ENCODE results near the gene TMEM14A.
"Not testable (repeated sequence)": the region's sequence is repeated elsewhere in the genome, so short reads cannot be mapped to it uniquely, and the experiment has no call there.

TMEM14A gene

DNA sequence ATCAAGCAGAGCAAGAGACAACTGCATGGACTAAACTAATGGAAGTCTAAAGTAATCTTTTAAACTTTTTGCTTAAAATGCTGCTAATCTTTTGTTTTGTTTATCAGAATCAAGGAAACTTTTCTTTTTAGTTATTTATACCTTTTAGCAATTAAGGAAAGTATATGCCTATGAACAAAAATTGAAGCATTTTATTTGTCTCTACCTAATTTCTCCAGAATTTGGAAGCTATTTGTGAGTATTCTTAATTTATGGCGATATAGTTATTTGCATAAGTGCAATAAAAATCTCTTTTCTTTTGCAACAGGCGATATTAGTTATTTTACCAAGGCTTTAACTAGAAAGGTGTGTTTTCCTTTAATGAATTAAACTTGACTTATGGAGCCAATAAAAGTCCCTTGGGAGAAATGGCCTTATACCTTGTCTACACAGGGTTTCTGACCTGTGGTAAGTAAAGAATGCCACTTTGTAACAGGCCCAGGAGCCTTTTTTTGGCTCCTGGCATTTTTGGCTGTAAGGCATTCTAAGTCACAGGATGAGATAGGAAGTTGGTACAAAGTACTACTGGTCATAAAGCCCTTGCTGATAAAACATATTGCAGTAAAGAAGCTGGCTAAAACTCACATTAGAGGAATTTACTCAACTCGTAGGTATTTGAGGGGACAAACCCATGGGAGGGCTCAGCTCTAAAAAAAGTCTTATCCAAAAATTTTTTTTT lies 37.2 kb downstream of the TMEM14A start:
- no peak for TF ChIP-seq Cebpa-rat (IDR thresholded peaks at IDR 0.05)
- H3K27me3 ChIP-seq: no peaks in the 10 kb centered on the region
- H3K36me3 ChIP-seq: no peaks in the 10 kb centered on the region
- H4K20me1 ChIP-seq: no peaks in the 10 kb centered on the region
- no peak overlapping the region for H3K27ac ChIP-seq
- H3K4me3 ChIP-seq: no peak overlapping the region
- no peak overlapping the region for H3K4me2 ChIP-seq
- H3K4me1 ChIP-seq: no peaks in the 10 kb centered on the region
- no peak overlapping the region for H3K9ac ChIP-seq
- H3K9me3 ChIP-seq: peaks cover 29% of the 10 kb centered on the region

GRCh38 chr6:52712136-52712535 lies 41.2 kb downstream of the TMEM14A start:
- no peaks in the 10 kb centered on the region for H3K27me3 ChIP-seq
- H4K20me1 ChIP-seq: no peaks in the 10 kb centered on the region
- H3K9ac ChIP-seq: no peak overlapping the region
- H3K4me2 ChIP-seq: no peak overlapping the region
- H3K4me3 ChIP-seq: no peak overlapping the region
- H3K9me3 ChIP-seq: peaks cover 16% of the 10 kb centered on the region
- H3K36me3 ChIP-seq: no peaks in the 10 kb centered on the region
- H3K4me1 ChIP-seq: no peaks in the 10 kb centered on the region
- H3K27ac ChIP-seq: no peak overlapping the region
- TF ChIP-seq Cebpa-rat (IDR thresholded peaks at IDR 0.05): no peak

- not testable (repeated sequence) for H3K4me1 ChIP-seq, H3K27ac ChIP-seq, H3K4me3 ChIP-seq, H3K27me3 ChIP-seq, H3K9ac ChIP-seq, H3K36me3 ChIP-seq, H4K20me1 ChIP-seq, H3K9me3 ChIP-seq, H3K4me2 ChIP-seq
Measured at GRCh38 chr6:52714761-52715160, 43.8 kb downstream of the TMEM14A start.

- no peak overlapping the region for H3K27ac ChIP-seq
- no peaks in the 10 kb centered on the region for H3K4me1 ChIP-seq
- no peaks in the 10 kb centered on the region for H3K9me3 ChIP-seq
Measured at GRCh38 chr6:52718550-52718949, 47.6 kb downstream of the TMEM14A start.

GRCh38 chr6:52720321-52720720 lies 49.4 kb downstream of the TMEM14A start:
- Histone ChIP-seq H3K4me2 (no peak overlapping the region), H3K27ac (no peak overlapping the region), H3K9ac (no peak overlapping the region), H3K4me3 (no peak overlapping the region), H3K4me1 (no peaks in the 10 kb centered on the region), H4K20me1 (no peaks in the 10 kb centered on the region), H3K9me3 (no peaks in the 10 kb centered on the region), H3K27me3 (no peaks in the 10 kb centered on the region), H3K36me3 (no peaks in the 10 kb centered on the region)
- no peak for TF ChIP-seq Cebpa-rat (IDR thresholded peaks at IDR 0.05)

More at GRCh38 chr6:52718550-52718949, 47.6 kb downstream of the TMEM14A start:
- H3K9ac ChIP-seq: no peak overlapping the region
- H3K36me3 ChIP-seq: no peaks in the 10 kb centered on the region
- H4K20me1 ChIP-seq: no peaks in the 10 kb centered on the region
- no peak overlapping the region for H3K4me2 ChIP-seq
- H3K4me3 ChIP-seq: no peak overlapping the region
- no peaks in the 10 kb centered on the region for H3K27me3 ChIP-seq
- TF ChIP-seq Cebpa-rat (IDR thresholded peaks at IDR 0.05): no peak

GRCh38 chr6:52724042-52724405 lies 53.1 kb downstream of the TMEM14A start:
- Histone ChIP-seq H3K4me1 (no peaks in the 10 kb centered on the region), H3K9ac (no peak overlapping the region), H3K27ac (no peak overlapping the region), H3K36me3 (no peaks in the 10 kb centered on the region), H3K4me2 (no peak overlapping the region), H4K20me1 (no peaks in the 10 kb centered on the region), H3K27me3 (no peaks in the 10 kb centered on the region), H3K9me3 (no peaks in the 10 kb centered on the region), H3K4me3 (no peak overlapping the region)
- TF ChIP-seq Cebpa-rat (IDR thresholded peaks at IDR 0.05): no peak

- no peaks in the 10 kb centered on the region for H3K36me3 ChIP-seq
- no peaks in the 10 kb centered on the region for H3K9me3 ChIP-seq
- no peaks in the 10 kb centered on the region for H3K27me3 ChIP-seq
- H3K4me2 ChIP-seq: no peak overlapping the region
- H3K27ac ChIP-seq: no peak overlapping the region
- H3K4me1 ChIP-seq: no peaks in the 10 kb centered on the region
- no peak overlapping the region for H3K9ac ChIP-seq
- TF ChIP-seq Cebpa-rat (IDR thresholded peaks at IDR 0.05): peak; percentile 53
- H3K4me3 ChIP-seq: no peak overlapping the region
- no peaks in the 10 kb centered on the region for H4K20me1 ChIP-seq
Measured at GRCh38 chr6:52724406-52725121, 53.7 kb downstream of the TMEM14A start.

- Histone ChIP-seq H3K27ac (no peak overlapping the region), H3K4me2 (no peak overlapping the region), H3K4me1 (no peaks in the 10 kb centered on the region), H3K27me3 (no peaks in the 10 kb centered on the region), H3K36me3 (no peaks in the 10 kb centered on the region), H3K9me3 (no peaks in the 10 kb centered on the region), H3K4me3 (no peak overlapping the region), H3K9ac (no peak overlapping the region), H4K20me1 (no peaks in the 10 kb centered on the region)
- TF ChIP-seq Cebpa-rat (IDR thresholded peaks at IDR 0.05): no peak
Measured at GRCh38 chr6:52725143-52725534, 54.2 kb downstream of the TMEM14A start.

DNA sequence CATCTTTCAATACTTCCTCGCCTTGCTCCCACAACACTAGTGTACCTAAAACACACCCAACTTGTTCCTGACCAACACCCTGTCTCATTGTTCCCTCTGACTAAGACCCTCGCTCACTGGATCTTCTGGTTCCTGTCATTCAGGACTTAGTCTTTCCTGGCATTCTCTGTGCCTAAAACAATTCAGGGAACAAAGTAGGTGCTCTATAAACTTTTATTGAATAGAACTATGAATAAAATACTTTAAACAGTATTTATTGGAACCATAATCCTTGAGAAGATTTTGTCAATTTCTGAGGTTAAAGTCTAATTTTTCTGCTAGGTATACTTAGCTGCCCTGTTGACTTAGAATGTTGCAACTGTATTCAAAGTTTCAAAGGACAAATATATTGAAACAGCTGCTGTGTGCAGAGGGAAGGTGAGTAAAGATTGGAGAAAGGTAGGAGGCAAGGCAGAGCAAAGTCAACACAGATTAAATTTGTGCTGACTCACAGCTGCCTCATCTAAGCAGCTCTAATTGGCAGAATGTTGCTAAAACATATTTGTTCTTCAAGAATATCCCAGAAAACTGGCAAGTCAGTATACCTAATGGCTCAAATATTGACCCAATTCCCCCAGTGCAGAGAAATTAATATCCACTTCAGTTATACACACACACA lies 54.8 kb downstream of the TMEM14A start:
- Histone ChIP-seq H3K9me3 (no peaks in the 10 kb centered on the region), H3K9ac (no peak overlapping the region), H3K36me3 (no peaks in the 10 kb centered on the region), H3K27me3 (no peaks in the 10 kb centered on the region), H3K4me1 (no peaks in the 10 kb centered on the region), H3K4me2 (no peak overlapping the region), H3K27ac (no peak overlapping the region), H4K20me1 (no peaks in the 10 kb centered on the region), H3K4me3 (no peak overlapping the region)
- no peak for TF ChIP-seq Cebpa-rat (IDR thresholded peaks at IDR 0.05)

DNA sequence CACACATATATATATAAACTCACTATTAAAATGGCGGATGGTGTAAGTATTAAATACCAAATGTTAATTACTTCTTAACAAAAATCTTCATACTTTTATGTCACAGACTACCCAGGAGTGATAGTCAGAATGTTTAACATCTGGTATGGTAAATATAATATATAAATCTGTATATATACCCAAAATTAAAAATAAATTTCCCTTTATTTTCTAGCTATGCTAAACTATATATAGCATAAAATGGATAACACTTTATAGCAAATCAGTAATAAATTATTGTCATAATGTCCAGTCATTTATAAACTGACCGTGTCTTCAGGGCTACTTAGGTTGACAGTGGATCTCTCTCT lies 55.3 kb downstream of the TMEM14A start:
- no peak overlapping the region for H3K4me2 ChIP-seq
- no peaks in the 10 kb centered on the region for H4K20me1 ChIP-seq
- H3K9me3 ChIP-seq: no peaks in the 10 kb centered on the region
- H3K27ac ChIP-seq: no peak overlapping the region
- H3K36me3 ChIP-seq: no peaks in the 10 kb centered on the region
- H3K4me3 ChIP-seq: no peak overlapping the region
- TF ChIP-seq Cebpa-rat (IDR thresholded peaks at IDR 0.05): no peak
- H3K9ac ChIP-seq: no peak overlapping the region
- no peaks in the 10 kb centered on the region for H3K4me1 ChIP-seq
- no peaks in the 10 kb centered on the region for H3K27me3 ChIP-seq

All from BLaER1 (cell line).